Bronchial smooth muscle cell (primary cell): ENCODE measurements around the gene PC. TPM values are rescaled to one million over a fixed set of nuclear protein-coding genes. Genes with fewer than 3 reads are reported as not detected.

Source experiments
- total RNA-seq: library from RNA; depleted of rRNA; stranded (reverse); fragments of >200 nt; gene quantifications from 2 replicates; pipeline ENCODE4 v1.2.1, GENCODE V29; 2014

PC gene
- 38.0 and 39.1 TPM in 2 replicates for total RNA-seq

GRCh38 chr11:66958232-66958955 lies at the start of gene PC:
TSS of gene PC (minus strand) at chr11:66958383. CDS start at chr11:66872159, 86,224 bp downstream.

GRCh38 chr11:66974724-66975404 lies 16.7 kb upstream of the PC start, which contains the start of gene C11orf86:
TSS of gene C11orf86 (plus strand) at chr11:66975304. CDS start at chr11:66975363, 59 bp downstream.

GRCh38 chr11:66856496-66857233 lies 101.5 kb downstream of the PC start, which contains the start of gene LRFN4:
TSS of gene LRFN4 (plus strand) at chr11:66857064. CDS start at chr11:66857745, 681 bp downstream.

GRCh38 chr11:66842896-66843775 lies 115.0 kb downstream of the PC start, which contains the start of gene RCE1:
TSS of gene RCE1 (plus strand) at chr11:66843441. CDS start at chr11:66843456, 15 bp downstream.

Other genes with a start within 250 kb of the PC start
- 0.47 and 2.3 TPM in 2 replicates for gene SPTBN2, start 229.2 kb downstream of the PC start, total RNA-seq
- gene RCE1, start 114.9 kb downstream of the PC start, total RNA-seq: 8.8 and 9.0 TPM in 2 replicates
- 8.7 and 12.3 TPM in 2 replicates for gene LRFN4, start 101.3 kb downstream of the PC start, total RNA-seq
- not detected in 2 replicates for gene C11orf86, start 16.9 kb upstream of the PC start, total RNA-seq
- under 0.01 and 0.16 TPM in 2 replicates for gene SYT12, start 64.8 kb upstream of the PC start, total RNA-seq
- gene RHOD, start 98.5 kb upstream of the PC start, total RNA-seq: 11.6 and 16.1 TPM in 2 replicates
- gene KDM2A, start 160.9 kb upstream of the PC start, total RNA-seq: 31.4 and 40.2 TPM in 2 replicates